ENCODE measurements around the gene TRIM8.

GRCh38 chr10:102665904-102666509, 21.7 kb downstream of the TRIM8 start:
- TF ChIP-seq, protein P1, sequence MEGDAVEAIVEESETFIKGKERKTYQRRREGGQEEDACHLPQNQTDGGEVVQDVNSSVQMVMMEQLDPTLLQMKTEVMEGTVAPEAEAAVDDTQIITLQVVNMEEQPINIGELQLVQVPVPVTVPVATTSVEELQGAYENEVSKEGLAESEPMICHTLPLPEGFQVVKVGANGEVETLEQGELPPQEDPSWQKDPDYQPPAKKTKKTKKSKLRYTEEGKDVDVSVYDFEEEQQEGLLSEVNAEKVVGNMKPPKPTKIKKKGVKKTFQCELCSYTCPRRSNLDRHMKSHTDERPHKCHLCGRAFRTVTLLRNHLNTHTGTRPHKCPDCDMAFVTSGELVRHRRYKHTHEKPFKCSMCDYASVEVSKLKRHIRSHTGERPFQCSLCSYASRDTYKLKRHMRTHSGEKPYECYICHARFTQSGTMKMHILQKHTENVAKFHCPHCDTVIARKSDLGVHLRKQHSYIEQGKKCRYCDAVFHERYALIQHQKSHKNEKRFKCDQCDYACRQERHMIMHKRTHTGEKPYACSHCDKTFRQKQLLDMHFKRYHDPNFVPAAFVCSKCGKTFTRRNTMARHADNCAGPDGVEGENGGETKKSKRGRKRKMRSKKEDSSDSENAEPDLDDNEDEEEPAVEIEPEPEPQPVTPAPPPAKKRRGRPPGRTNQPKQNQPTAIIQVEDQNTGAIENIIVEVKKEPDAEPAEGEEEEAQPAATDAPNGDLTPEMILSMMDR (IDR thresholded peaks at IDR 0.05), result no peak
- no peak for TF ChIP-seq POLR2A (IDR thresholded peaks at IDR 0.05)
